ENCODE measurements around the gene ZNF778. TPM values are rescaled to one million over a fixed set of nuclear protein-coding genes. Genes with fewer than 3 reads are reported as not detected.

The ZNF778 gene
- total RNA-seq, 2 donors from 2014 or later = 4.9 to 5.6 TPM

DNA sequence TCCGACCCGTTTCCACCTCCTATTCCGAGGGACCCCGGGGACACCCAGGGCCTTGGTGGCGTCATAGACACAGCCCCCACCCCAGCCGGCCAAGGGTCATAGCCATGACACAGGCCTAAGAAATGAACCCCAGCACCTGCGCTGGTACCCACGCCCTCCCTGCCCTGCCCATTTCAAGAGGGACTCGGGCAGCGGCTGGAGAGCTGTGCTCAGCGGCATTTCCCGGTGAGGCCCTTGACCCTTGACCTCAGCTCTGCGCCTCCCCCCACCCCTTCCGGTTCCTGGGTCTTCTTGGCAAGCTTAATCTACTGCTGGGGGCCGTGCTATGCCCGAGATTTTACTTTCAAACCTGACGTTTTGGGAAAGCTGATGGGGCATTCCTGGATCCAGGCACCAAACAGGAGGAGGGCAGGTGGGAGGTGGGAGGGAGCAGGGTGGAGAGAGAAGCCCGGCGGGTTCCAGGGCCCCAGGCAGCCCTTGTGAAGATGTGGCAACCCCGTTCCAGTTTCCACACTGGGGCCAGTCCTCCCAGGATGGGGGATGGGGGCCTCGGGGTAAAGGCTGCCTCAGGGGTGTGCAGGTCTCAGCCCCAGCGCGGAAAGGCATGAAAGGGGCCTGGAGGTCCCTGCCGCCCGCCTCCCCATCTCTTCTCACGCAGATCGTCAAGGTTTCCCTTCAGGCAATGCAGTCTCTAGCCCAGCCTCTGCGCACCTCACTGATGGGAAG lies 17.2 kb upstream of the ZNF778 start, which contains the start of gene SLC22A31:
SLC22A31 (minus strand) TSS at position 414 of the 726 bp plus-strand sequence; CDS start at position 378, 36 bp downstream.
- intact Hi-C loops (cut with DNase I) = no loop called here
- Histone ChIP-seq H3K36me3 (replicated peaks in 1 of 2; ENCODE audit: insufficient read depth in 1 of 2, low read depth in 2 of 2) (no peaks in the 10 kb centered on the region), H3K9me3 (no peaks in the 10 kb centered on the region), H3K4me3 (no peak within 1 kb of the TSS), H3K4me1 (peaks cover 21% of the 10 kb centered on the region), H3K27me3 (peaks cover 0 to 12% of the 10 kb centered on the region in 2 donors), H3K27ac (no peak within 1 kb of the TSS)
- ATAC-seq (no peak), DNase-seq (peak in 1 of 4 donors; percentile 66)
- 18 to 28% methylated on average over 17 to 28 of the region's 28 CpGs for WGBS, 2 donors
- TF ChIP-seq, protein P1, sequence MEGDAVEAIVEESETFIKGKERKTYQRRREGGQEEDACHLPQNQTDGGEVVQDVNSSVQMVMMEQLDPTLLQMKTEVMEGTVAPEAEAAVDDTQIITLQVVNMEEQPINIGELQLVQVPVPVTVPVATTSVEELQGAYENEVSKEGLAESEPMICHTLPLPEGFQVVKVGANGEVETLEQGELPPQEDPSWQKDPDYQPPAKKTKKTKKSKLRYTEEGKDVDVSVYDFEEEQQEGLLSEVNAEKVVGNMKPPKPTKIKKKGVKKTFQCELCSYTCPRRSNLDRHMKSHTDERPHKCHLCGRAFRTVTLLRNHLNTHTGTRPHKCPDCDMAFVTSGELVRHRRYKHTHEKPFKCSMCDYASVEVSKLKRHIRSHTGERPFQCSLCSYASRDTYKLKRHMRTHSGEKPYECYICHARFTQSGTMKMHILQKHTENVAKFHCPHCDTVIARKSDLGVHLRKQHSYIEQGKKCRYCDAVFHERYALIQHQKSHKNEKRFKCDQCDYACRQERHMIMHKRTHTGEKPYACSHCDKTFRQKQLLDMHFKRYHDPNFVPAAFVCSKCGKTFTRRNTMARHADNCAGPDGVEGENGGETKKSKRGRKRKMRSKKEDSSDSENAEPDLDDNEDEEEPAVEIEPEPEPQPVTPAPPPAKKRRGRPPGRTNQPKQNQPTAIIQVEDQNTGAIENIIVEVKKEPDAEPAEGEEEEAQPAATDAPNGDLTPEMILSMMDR (IDR thresholded peaks at IDR 0.05) = no peak
- TF ChIP-seq POLR2A (IDR thresholded peaks at IDR 0.05) = no peak

DNA sequence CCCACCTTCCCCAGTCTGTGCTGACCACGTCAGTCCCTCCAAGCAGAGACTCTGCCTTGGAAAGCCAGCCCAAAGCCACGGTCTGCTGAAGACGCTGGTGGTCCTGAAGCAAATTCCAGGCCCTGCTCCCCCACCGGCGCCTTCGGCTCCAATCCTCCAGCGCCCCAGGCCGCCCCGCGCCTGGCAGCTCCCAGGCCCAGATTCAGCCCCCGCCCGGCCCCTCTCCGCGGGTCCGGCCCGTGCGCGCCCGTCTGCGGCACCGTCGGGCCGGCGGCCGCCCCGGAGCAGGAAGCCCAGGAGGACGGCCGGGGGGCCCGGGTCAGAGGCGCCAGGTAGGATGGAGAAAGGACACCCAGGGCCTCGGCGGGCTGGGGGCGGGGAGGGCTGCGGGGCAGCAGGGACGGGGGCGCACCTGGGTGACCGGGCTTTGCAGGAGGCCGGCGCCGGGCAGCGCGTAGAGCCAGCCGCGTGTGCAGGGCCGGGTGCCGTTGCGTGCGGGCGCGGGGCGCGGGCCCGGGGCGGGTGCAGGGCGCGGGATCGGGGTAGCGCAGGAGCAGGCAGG lies 16.6 kb upstream of the ZNF778 start:
- ATAC-seq = peak; percentile 4
- peaks cover 0 to 12% of the 10 kb centered on the region in 2 donors for H3K27me3 ChIP-seq

DNA sequence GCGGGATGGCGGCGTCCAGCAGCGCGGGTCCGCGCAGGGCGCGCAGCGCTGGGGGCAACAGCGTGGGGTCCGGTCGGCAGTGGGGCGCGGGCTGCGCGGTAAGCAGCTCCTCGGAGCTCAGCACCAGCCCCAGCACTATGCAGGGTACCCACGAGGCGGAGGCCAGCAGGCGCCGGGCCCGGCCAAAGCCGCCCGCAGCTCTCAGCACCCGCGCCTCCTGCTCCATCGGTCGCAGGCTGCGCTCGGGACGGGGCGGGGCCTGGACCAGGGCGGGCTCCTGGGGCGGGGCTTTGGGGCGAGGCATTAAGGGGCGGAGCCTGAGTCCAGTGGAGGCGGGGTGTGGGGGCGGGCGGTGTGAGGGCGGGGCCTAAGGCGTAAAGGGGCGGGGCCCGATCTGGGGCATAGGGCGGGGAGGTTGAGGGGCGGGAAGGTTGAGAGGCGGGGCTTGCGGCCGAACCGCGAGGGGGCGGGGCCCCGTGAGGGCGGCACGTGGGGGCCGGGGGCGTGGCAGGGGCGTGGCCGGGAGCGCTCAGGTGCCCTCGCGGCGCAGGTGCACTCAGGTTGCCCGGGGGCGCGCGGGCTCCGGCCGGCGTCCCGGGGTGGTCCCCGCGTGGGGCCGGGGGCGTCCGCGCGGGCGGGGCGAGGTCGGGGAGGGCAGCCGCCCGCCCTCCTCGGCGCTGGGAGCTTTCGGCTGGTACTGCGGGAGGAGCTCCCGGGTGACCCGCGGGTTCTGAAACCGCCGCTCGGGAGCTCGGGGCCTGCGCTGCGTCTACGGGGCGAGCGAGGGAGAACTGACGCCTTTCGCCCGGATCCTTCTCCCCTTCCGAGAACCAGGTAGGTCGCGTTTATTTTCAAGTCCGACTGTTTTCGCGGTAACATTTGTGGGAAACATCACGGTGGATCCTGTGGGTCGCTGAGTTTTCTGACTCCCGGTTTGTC lies 15.8 kb upstream of the ZNF778 start:
- Histone ChIP-seq H3K9me3 (no peaks in the 10 kb centered on the region), H3K36me3 (replicated peaks in 1 of 2; ENCODE audit: insufficient read depth in 1 of 2, low read depth in 2 of 2) (no peaks in the 10 kb centered on the region), H3K27me3 (peaks cover 0 to 12% of the 10 kb centered on the region in 2 donors), H3K27ac (no peak overlapping the region), H3K4me3 (no peak overlapping the region), H3K4me1 (peaks cover 21% of the 10 kb centered on the region)
- TF ChIP-seq, protein P1 (IDR thresholded peaks at IDR 0.05) = no peak
- TF ChIP-seq POLR2A (IDR thresholded peaks at IDR 0.05) = peak in 1 of 3 donors; percentile 51
- WGBS, 2 donors = 3% methylated on average over 64 of the region's 111 CpGs; no CpG with 5 or more reads in 1 of the 2 donors
- DNase-seq (peak; percentile 84 to 94 (median 92)), ATAC-seq (peak; percentile 90)
- intact Hi-C loops (cut with DNase I) = no loop called here

More for the DNA sequence above, 16.6 kb upstream of the ZNF778 start:
- Histone ChIP-seq H3K36me3 (replicated peaks in 1 of 2; ENCODE audit: insufficient read depth in 1 of 2, low read depth in 2 of 2) (no peaks in the 10 kb centered on the region), H3K4me3 (no peak overlapping the region), H3K27ac (no peak overlapping the region), H3K4me1 (peaks cover 21% of the 10 kb centered on the region), H3K9me3 (no peaks in the 10 kb centered on the region)
- TF ChIP-seq, protein P1 (IDR thresholded peaks at IDR 0.05) = no peak
- TF ChIP-seq POLR2A (IDR thresholded peaks at IDR 0.05) = no peak
- 6% methylated on average over 33 of the region's 58 CpGs; no CpG with 5 or more reads in 1 of the 2 donors for WGBS, 2 donors
- DNase-seq = no peak
- intact Hi-C loops (cut with DNase I) = no loop called here

DNA sequence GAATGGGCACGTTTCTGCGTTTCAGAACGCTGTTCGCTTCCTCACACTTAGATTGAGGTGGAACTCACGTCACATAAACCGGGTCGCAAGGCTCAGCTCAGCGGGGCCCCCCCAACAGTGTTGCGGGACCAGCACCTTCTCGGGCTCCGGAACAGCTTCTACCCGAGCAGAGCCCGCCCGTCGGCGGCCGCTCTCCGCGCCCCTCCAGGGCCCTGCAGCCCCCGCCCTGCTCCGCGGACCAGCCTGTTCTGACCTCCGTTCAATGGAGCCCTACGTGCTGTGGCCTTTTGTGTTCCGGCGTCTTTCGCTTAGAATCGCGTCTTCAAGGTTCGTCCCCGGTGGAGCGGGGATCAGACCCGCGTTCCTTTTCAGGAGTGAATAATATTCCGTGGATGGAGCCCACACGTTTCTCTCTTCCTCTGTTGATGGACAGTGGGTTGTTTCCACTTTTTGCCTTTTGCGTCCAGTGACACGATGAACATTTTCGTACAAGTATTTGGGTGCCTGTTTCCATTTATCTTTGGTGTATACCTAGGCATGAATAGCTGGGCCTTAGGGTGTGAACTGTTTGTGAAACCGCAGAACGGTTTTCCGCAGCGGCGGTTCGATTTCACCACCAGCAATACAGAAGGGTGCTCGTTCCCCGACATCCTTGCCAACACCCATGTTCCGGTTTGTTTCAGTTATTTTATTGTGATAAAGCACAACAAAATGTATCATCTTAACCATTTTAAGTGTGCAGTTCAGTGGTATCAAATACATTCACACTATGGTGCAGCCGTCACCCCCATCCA lies 14.9 kb upstream of the ZNF778 start:
- Histone ChIP-seq H3K27ac (no peak overlapping the region), H3K27me3 (peaks cover 0 to 12% of the 10 kb centered on the region in 2 donors), H3K4me1 (peaks cover 21% of the 10 kb centered on the region), H3K4me3 (no peak overlapping the region), H3K36me3 (replicated peaks in 1 of 2; ENCODE audit: insufficient read depth in 1 of 2, low read depth in 2 of 2) (no peaks in the 10 kb centered on the region), H3K9me3 (no peaks in the 10 kb centered on the region)
- TF ChIP-seq, protein P1 (IDR thresholded peaks at IDR 0.05) = no peak
- no peak for TF ChIP-seq POLR2A (IDR thresholded peaks at IDR 0.05)
- DNase-seq (no peak), ATAC-seq (no peak)
- intact Hi-C loops (cut with DNase I) = no loop called here
- 36 to 74% methylated on average over 25 to 49 of the region's 49 CpGs for WGBS, 2 donors

Data from body of pancreas (tissue), 4 donors.